ENCODE measurements around the gene DPEP2NB. TPM values are rescaled to one million over a fixed set of nuclear protein-coding genes. Genes with fewer than 3 reads are reported as not detected.

The DPEP2NB gene
- total RNA-seq, 1 experiment from 2014 or later: not detected

DNA sequence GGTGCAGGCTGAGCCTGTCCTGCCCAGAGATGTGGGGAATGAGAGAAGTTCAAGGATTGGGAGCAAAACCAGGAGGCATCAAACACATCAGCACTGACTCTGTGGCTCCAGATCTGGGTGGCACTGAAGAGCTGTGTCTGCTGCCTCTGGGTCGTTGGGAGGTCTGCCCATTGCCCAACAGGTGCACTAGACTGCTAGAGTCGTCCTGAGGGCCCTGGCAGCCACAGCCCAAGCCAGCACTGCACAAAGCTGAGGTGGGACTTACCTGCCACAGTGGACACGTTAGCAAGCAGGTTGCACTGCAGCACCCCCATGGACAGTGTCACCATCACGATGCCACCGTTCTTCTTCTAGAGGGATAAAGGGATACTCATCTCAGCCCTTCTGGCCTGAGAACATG lies 38.7 kb downstream of the DPEP2NB start:
- Histone ChIP-seq H3K79me2 (ENCODE audit: insufficient read depth, low read length) (no peaks in the 10 kb centered on the region), H3K9me2 (ENCODE audit: insufficient read depth) (no peaks in the 10 kb centered on the region), H3K9ac (ENCODE audit: low read length) (no peak overlapping the region), H3K4me3 (replicated peaks in 1 of 2; ENCODE audit: low read depth in 1 of 2, low read length in 2 of 2) (no peak overlapping the region), H3K27ac (ENCODE audit: low read depth, low read length) (no peak overlapping the region), H3K27me3 (ENCODE audit: insufficient read depth, low read length) (no peaks in the 10 kb centered on the region), H3K4me1 (ENCODE audit: control insufficient read depth in 1 of 2, insufficient read depth in 2 of 2, low read length in 2 of 2) (no peaks in the 10 kb centered on the region), H2AFZ (ENCODE audit: low read depth, low read length, poor library complexity, severe bottlenecking) (no peak overlapping the region), H3K36me3 (ENCODE audit: control insufficient read depth in 1 of 2, insufficient read depth in 2 of 2, low read length in 2 of 2) (no peaks in the 10 kb centered on the region), H3K4me2 (ENCODE audit: low read length) (no peak overlapping the region), H3K9me3 (ENCODE audit: control insufficient read depth in 1 of 2, insufficient read depth in 1 of 2, low read depth in 1 of 2, low read length in 2 of 2) (no peaks in the 10 kb centered on the region), H4K20me1 (ENCODE audit: insufficient read depth) (no peaks in the 10 kb centered on the region)
- intact Hi-C loops (cut with micrococcal nuclease): no loop called here
- ATAC-seq (no peak), DNase-seq (ENCODE audit: low read depth, low spot score) (no peak)
- CTCF ChIA-PET: no interaction called here
- no TSS peak for BruUV-seq (replicated peaks)
- POLR2A ChIA-PET: no interaction called here
- TF ChIP-seq CBX3 (IDR thresholded peaks at IDR 0.05; ENCODE audit: low read depth) (no peak), RAD21 (IDR thresholded peaks at IDR 0.05; ENCODE audit: low read depth) (no peak), ZFX (IDR thresholded peaks at IDR 0.05) (no peak), ZNF274 (IDR thresholded peaks at IDR 0.05; ENCODE audit: low read depth, low read length) (no peak), SP1 (IDR thresholded peaks at IDR 0.05; ENCODE audit: low read depth) (no peak)
- TF ChIP-seq, protein P1, sequence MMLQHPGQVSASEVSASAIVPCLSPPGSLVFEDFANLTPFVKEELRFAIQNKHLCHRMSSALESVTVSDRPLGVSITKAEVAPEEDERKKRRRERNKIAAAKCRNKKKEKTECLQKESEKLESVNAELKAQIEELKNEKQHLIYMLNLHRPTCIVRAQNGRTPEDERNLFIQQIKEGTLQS (IDR thresholded peaks at IDR 0.05): no peak
- TF ChIP-seq, protein P2, sequence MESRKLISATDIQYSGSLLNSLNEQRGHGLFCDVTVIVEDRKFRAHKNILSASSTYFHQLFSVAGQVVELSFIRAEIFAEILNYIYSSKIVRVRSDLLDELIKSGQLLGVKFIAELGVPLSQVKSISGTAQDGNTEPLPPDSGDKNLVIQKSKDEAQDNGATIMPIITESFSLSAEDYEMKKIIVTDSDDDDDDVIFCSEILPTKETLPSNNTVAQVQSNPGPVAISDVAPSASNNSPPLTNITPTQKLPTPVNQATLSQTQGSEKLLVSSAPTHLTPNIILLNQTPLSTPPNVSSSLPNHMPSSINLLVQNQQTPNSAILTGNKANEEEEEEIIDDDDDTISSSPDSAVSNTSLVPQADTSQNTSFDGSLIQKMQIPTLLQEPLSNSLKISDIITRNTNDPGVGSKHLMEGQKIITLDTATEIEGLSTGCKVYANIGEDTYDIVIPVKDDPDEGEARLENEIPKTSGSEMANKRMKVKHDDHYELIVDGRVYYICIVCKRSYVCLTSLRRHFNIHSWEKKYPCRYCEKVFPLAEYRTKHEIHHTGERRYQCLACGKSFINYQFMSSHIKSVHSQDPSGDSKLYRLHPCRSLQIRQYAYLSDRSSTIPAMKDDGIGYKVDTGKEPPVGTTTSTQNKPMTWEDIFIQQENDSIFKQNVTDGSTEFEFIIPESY (IDR thresholded peaks at IDR 0.05; ENCODE audit: extremely low read depth, insufficient replicate concordance, low read length): no peak
- RAD21 ChIA-PET (ENCODE audit: low non-redundant PET in 1 of 2, low total read pairs in 2 of 2, uncharacterized antibody in 2 of 2, unreplicated experiment in 2 of 2): no interaction called here

DNA sequence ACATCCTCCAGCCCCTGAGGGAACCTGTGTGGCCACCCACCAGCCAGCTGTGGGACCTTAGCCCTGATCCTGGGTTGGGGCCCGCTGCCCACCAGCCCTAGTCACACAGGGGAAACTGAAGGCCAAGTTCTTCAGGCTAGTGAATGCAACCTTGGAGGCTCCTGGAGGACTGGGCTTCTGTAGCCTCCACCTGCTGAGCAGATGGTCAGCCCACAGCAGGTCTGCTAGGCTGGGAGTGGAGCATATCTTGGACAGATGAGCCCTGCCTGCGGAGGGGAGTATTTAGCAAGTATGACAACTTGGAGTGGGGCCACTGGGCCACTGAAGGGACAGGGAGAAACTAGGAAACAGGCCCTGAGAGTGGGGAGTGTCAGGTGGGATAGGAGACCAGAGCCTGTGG lies 39.5 kb downstream of the DPEP2NB start:
- DNase-seq (ENCODE audit: low read depth, low spot score) (no peak), ATAC-seq (no peak)
- ChIA-PET POLR2A (no interaction called here), RAD21 (ENCODE audit: low non-redundant PET in 1 of 2, low total read pairs in 2 of 2, uncharacterized antibody in 2 of 2, unreplicated experiment in 2 of 2) (no interaction called here), CTCF (no interaction called here)
- Histone ChIP-seq H3K79me2 (ENCODE audit: insufficient read depth, low read length) (no peaks in the 10 kb centered on the region), H3K27me3 (ENCODE audit: insufficient read depth, low read length) (no peaks in the 10 kb centered on the region), H3K27ac (ENCODE audit: low read depth, low read length) (no peak overlapping the region), H3K4me3 (replicated peaks in 1 of 2; ENCODE audit: low read depth in 1 of 2, low read length in 2 of 2) (no peak overlapping the region), H2AFZ (ENCODE audit: low read depth, low read length, poor library complexity, severe bottlenecking) (no peak overlapping the region), H4K20me1 (ENCODE audit: insufficient read depth) (no peaks in the 10 kb centered on the region), H3K36me3 (ENCODE audit: control insufficient read depth in 1 of 2, insufficient read depth in 2 of 2, low read length in 2 of 2) (no peaks in the 10 kb centered on the region), H3K4me1 (ENCODE audit: control insufficient read depth in 1 of 2, insufficient read depth in 2 of 2, low read length in 2 of 2) (no peaks in the 10 kb centered on the region), H3K9me3 (ENCODE audit: control insufficient read depth in 1 of 2, insufficient read depth in 1 of 2, low read depth in 1 of 2, low read length in 2 of 2) (no peaks in the 10 kb centered on the region), H3K4me2 (ENCODE audit: low read length) (no peak overlapping the region), H3K9me2 (ENCODE audit: insufficient read depth) (no peaks in the 10 kb centered on the region), H3K9ac (ENCODE audit: low read length) (no peak overlapping the region)
- intact Hi-C loops (cut with micrococcal nuclease): no loop called here
- no TSS peak for BruUV-seq (replicated peaks)
- TF ChIP-seq EGR1 (IDR thresholded peaks at IDR 0.05; ENCODE audit: low read depth) (no peak), SRF (IDR thresholded peaks at IDR 0.05; ENCODE audit: low read depth) (no peak), FOSL1 (IDR thresholded peaks at IDR 0.05; ENCODE audit: low read depth) (no peak), EZH2 (IDR thresholded peaks at IDR 0.05) (no peak), POLR2A (IDR thresholded peaks at IDR 0.05; ENCODE audit: borderline replicate concordance, extremely low read depth, insufficient read depth, insufficient read length) (no peak), POLR2AphosphoS5 (IDR thresholded peaks at IDR 0.05; ENCODE audit: low read depth, low read length) (no peak), SP1 (IDR thresholded peaks at IDR 0.05; ENCODE audit: low read depth) (no peak), RAD21 (IDR thresholded peaks at IDR 0.05; ENCODE audit: low read depth) (no peak), ELF1 (IDR thresholded peaks at IDR 0.05; ENCODE audit: borderline replicate concordance, low read depth) (no peak)
- TF ChIP-seq, protein P3, sequence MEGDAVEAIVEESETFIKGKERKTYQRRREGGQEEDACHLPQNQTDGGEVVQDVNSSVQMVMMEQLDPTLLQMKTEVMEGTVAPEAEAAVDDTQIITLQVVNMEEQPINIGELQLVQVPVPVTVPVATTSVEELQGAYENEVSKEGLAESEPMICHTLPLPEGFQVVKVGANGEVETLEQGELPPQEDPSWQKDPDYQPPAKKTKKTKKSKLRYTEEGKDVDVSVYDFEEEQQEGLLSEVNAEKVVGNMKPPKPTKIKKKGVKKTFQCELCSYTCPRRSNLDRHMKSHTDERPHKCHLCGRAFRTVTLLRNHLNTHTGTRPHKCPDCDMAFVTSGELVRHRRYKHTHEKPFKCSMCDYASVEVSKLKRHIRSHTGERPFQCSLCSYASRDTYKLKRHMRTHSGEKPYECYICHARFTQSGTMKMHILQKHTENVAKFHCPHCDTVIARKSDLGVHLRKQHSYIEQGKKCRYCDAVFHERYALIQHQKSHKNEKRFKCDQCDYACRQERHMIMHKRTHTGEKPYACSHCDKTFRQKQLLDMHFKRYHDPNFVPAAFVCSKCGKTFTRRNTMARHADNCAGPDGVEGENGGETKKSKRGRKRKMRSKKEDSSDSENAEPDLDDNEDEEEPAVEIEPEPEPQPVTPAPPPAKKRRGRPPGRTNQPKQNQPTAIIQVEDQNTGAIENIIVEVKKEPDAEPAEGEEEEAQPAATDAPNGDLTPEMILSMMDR (IDR thresholded peaks at IDR 0.05 in 2 of 3, conservative IDR thresholded peaks at IDR 0.05 in 1 of 3; ENCODE audit: borderline replicate concordance in 1 of 3, insufficient read depth in 1 of 3, low read depth in 2 of 3, low read length in 2 of 3): no peak
- TF ChIP-seq, protein P2 (IDR thresholded peaks at IDR 0.05; ENCODE audit: extremely low read depth, insufficient replicate concordance, low read length): no peak
- TF ChIP-seq, protein P1 (IDR thresholded peaks at IDR 0.05): no peak

Measured in HCT116 (cell line).